AG10803 (cell line): Measurements from ENCODE around the gene ERG.
A peak's percentile ranks its signal among the peaks of the same experiment; 100 is the strongest.

ENCODE experiments used
- DNase-seq: peaks from one replicate; pipeline ENCODE4 v3.0.0; 2010; ENCODE audit warnings: low read depth
- H3K4me3 ChIP-seq: 2 replicates; pipeline ENCODE4 v1.5.1; 2011; ENCODE audit warnings: mild to moderate bottlenecking, low read length, control low read depth
- CTCF ChIP-seq: conservative IDR thresholded peaks from 2 replicates; pipeline ENCODE4 v1.5.1; 2011; ENCODE audit warnings: mild to moderate bottlenecking, low read length, control low read depth, inconsistent platforms

The ERG gene

GRCh38 chr21:38488640-38489270, 9.5 kb downstream of the ERG start:
- no peak for TF ChIP-seq CTCF
- no peak overlapping the region for H3K4me3 ChIP-seq
- DNase-seq: no peak

- TF ChIP-seq CTCF: no peak
- no peak for DNase-seq
- H3K4me3 ChIP-seq: no peak overlapping the region
Observed at GRCh38 chr21:38487901-38488639, 10.2 kb downstream of the ERG start.

- no peak for DNase-seq
- no peak for TF ChIP-seq CTCF
- H3K4me3 ChIP-seq: no peak overlapping the region
Observed at GRCh38 chr21:38486706-38487105, 11.6 kb downstream of the ERG start.

GRCh38 chr21:38486221-38486620, 12.1 kb downstream of the ERG start:
- no peak for TF ChIP-seq CTCF
- no peak overlapping the region for H3K4me3 ChIP-seq
- DNase-seq: peak; percentile 31

- no peak overlapping the region for H3K4me3 ChIP-seq
- no peak for DNase-seq
- TF ChIP-seq CTCF: no peak
Observed at GRCh38 chr21:38479641-38480525, 18.4 kb downstream of the ERG start.

GRCh38 chr21:38478782-38479181, 19.5 kb downstream of the ERG start:
- DNase-seq: no peak
- H3K4me3 ChIP-seq: no peak overlapping the region
- TF ChIP-seq CTCF: no peak
